ENCODE measurements around the gene XYLT1. TPM values are rescaled to one million over a fixed set of nuclear protein-coding genes. Genes with fewer than 3 reads are reported as not detected.

Gene XYLT1
- total RNA-seq, 1 experiment from 2014 or later: not detected

- BruUV-seq (replicated peaks): no TSS peak
- no peaks in the 10 kb centered on the region for H3F3A ChIP-seq (ENCODE audit: low read length, unreplicated experiment)
- no peaks in the 10 kb centered on the region for H3K36me3 ChIP-seq (ENCODE audit: low read depth, low read length)
- intact Hi-C loops (cut with micrococcal nuclease): no loop called here
- TF ChIP-seq EZH2phosphoT487 (IDR thresholded peaks at IDR 0.05; ENCODE audit: borderline replicate concordance, low read length): no peak
- TF ChIP-seq CTCF (conservative IDR thresholded peaks at IDR 0.05; ENCODE audit: low read depth, low read length): no peak
- no peak for TF ChIP-seq EZH2 (IDR thresholded peaks at IDR 0.05; ENCODE audit: low read length, unreplicated experiment)
- no peak overlapping the region for H3K4me3 ChIP-seq (ENCODE audit: low read length)
- no peaks in the 10 kb centered on the region for H3K9me3 ChIP-seq (ENCODE audit: low read length)
- no peaks in the 10 kb centered on the region for H3K9me2 ChIP-seq (replicated peaks; ENCODE audit: low read length)
- no peaks in the 10 kb centered on the region for H3K27me3 ChIP-seq (ENCODE audit: low read length)
- H3K27ac ChIP-seq (ENCODE audit: low read length): no peak overlapping the region
- DNase-seq: no peak
- H3K79me2 ChIP-seq (ENCODE audit: low read length): no peaks in the 10 kb centered on the region
- no peaks in the 10 kb centered on the region for H4K20me1 ChIP-seq (ENCODE audit: low read length)
- H2AFZ ChIP-seq (ENCODE audit: low read length): no peak overlapping the region
- no peak for ATAC-seq
- H3K4me2 ChIP-seq (ENCODE audit: low read length): no peak overlapping the region
- no peaks in the 10 kb centered on the region for H3K4me1 ChIP-seq (ENCODE audit: insufficient read depth, low read length)
- POLR2A ChIA-PET (ENCODE audit: unreplicated experiment): no interaction called here
- no peak overlapping the region for H3K9ac ChIP-seq (ENCODE audit: low read length)
- CTCF ChIA-PET: no interaction called here
These were observed 292.5 kb downstream of the XYLT1 start for GRCh38 chr16:17177959-17178905.

DNA sequence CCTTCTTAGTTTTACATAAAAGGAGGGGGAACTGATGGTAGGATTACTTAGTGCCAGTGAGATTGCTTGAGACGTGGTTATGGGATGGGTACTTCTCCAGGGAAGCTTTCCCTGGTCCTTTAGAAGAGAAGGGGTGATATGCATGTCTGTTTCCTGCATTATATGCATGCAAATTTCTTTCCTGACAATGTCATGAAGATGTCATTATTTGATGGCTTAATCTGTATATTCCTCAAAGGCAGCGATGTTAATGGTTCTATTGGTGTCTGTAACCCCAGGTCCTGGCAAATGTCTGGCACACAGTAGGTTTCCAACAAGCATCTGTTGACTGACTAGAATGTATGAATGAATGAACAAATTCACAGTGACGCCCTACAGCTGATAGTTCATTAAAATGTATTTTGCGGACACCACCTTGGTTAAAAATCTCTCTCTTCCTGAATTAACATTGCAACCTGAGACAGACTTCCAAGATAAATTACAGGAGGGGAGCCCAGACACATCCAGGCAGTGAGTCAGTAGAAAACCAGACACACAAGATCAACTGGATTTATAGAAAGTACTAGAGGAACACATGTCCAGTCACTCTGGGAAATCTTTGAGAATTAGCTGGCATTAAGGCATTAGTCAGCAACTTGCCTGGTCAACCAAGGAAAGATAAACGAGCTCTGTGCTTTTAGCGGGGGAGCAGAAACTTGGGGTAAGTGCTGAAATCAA lies 293.4 kb downstream of the XYLT1 start:
- DNase-seq: no peak
- no peak overlapping the region for H3K9ac ChIP-seq (ENCODE audit: low read length)
- ATAC-seq: no peak
- H3K27me3 ChIP-seq (ENCODE audit: low read length): no peaks in the 10 kb centered on the region
- no peak overlapping the region for H3K27ac ChIP-seq (ENCODE audit: low read length)
- TF ChIP-seq EZH2phosphoT487 (IDR thresholded peaks at IDR 0.05; ENCODE audit: borderline replicate concordance, low read length): no peak
- no peak overlapping the region for H2AFZ ChIP-seq (ENCODE audit: low read length)
- ChIA-PET CTCF (no interaction called here), POLR2A (ENCODE audit: unreplicated experiment) (no interaction called here)
- no peaks in the 10 kb centered on the region for H4K20me1 ChIP-seq (ENCODE audit: low read length)
- H3K4me2 ChIP-seq (ENCODE audit: low read length): no peak overlapping the region
- H3K9me3 ChIP-seq (ENCODE audit: low read length): no peaks in the 10 kb centered on the region
- no peaks in the 10 kb centered on the region for H3K9me2 ChIP-seq (replicated peaks; ENCODE audit: low read length)
- intact Hi-C loops (cut with micrococcal nuclease): no loop called here
- H3K4me1 ChIP-seq (ENCODE audit: insufficient read depth, low read length): no peaks in the 10 kb centered on the region
- H3K79me2 ChIP-seq (ENCODE audit: low read length): no peaks in the 10 kb centered on the region
- H3K4me3 ChIP-seq (ENCODE audit: low read length): no peak overlapping the region
- H3K36me3 ChIP-seq (ENCODE audit: low read depth, low read length): no peaks in the 10 kb centered on the region
- BruUV-seq (replicated peaks): no TSS peak
- H3F3A ChIP-seq (ENCODE audit: low read length, unreplicated experiment): no peaks in the 10 kb centered on the region

GRCh38 chr16:17176199-17176598 lies 294.6 kb downstream of the XYLT1 start:
- ChIA-PET CTCF (no interaction called here), POLR2A (ENCODE audit: unreplicated experiment) (no interaction called here)
- Histone ChIP-seq H3K27ac (ENCODE audit: low read length) (no peak overlapping the region), H3K4me1 (ENCODE audit: insufficient read depth, low read length) (no peaks in the 10 kb centered on the region), H3F3A (ENCODE audit: low read length, unreplicated experiment) (no peaks in the 10 kb centered on the region), H4K20me1 (ENCODE audit: low read length) (no peaks in the 10 kb centered on the region), H3K9ac (ENCODE audit: low read length) (no peak overlapping the region), H3K4me2 (ENCODE audit: low read length) (no peak overlapping the region), H3K27me3 (ENCODE audit: low read length) (no peaks in the 10 kb centered on the region), H3K9me2 (replicated peaks; ENCODE audit: low read length) (no peaks in the 10 kb centered on the region), H2AFZ (ENCODE audit: low read length) (no peak overlapping the region), H3K36me3 (ENCODE audit: low read depth, low read length) (no peaks in the 10 kb centered on the region), H3K9me3 (ENCODE audit: low read length) (no peaks in the 10 kb centered on the region), H3K79me2 (ENCODE audit: low read length) (no peaks in the 10 kb centered on the region), H3K4me3 (ENCODE audit: low read length) (no peak overlapping the region)
- TF ChIP-seq CTCF (conservative IDR thresholded peaks at IDR 0.05; ENCODE audit: low read depth, low read length): no peak
- TF ChIP-seq EZH2 (IDR thresholded peaks at IDR 0.05; ENCODE audit: low read length, unreplicated experiment): no peak
- no peak for TF ChIP-seq EZH2phosphoT487 (IDR thresholded peaks at IDR 0.05; ENCODE audit: borderline replicate concordance, low read length)
- intact Hi-C loops (cut with micrococcal nuclease): no loop called here
- DNase-seq (no peak), ATAC-seq (no peak)
- BruUV-seq (replicated peaks): no TSS peak
